PC-9 (cell line): ENCODE data around the gene OS9. TPM values are rescaled to one million over a fixed set of nuclear protein-coding genes. Genes with fewer than 3 reads are reported as not detected.

Experiments used
- BruUV-seq: library from RNA; stranded (reverse); fragments of 400-500 nt; replicated peaks from 2 replicates; lab custom pipeline; 2021; lab: Mats Ljungman, UMichigan
- CTCF ChIA-PET: fragments of 300-600 bp; sonication (Branson Sonifier 250); formaldehyde crosslinking; loops from one replicate; lab custom pipeline; 2022; ENCODE audit warnings: antibody characterized with exemption; lab: Charles Lee
- POLR2A ChIA-PET: fragments of 300-600 bp; sonication (Branson Sonifier 250); formaldehyde crosslinking; loops from one replicate; lab custom pipeline; 2022; ENCODE audit warnings: antibody characterized with exemption; ENCODE audit not compliant: unreplicated experiment; lab: Charles Lee
- DNase-seq, 2 experiments: peaks; one replicate each; pipeline versions ENCODE4 v3.0.0 to v3.0.0-alpha.2; 2015 to 2022; ENCODE audit warnings: mixed read lengths in 1 of 2
- H2AFZ ChIP-seq: fragments of 200-600 bp; sonication (generic); 2 replicates; pipeline ENCODE4 v1.8.1; 2017; ENCODE audit warnings: antibody characterized with exemption
- H3F3A ChIP-seq: fragments of 200-600 bp; sonication (generic); 2 replicates; pipeline ENCODE4 v1.8.1; 2017; ENCODE audit warnings: antibody characterized with exemption, mild to moderate bottlenecking, low read depth; ENCODE audit not compliant: insufficient read depth
- H3K27ac ChIP-seq: fragments of 200-600 bp; sonication (generic); 2 replicates; pipeline ENCODE4 v1.6.1; 2016; ENCODE audit warnings: mixed run types
- H3K27me3 ChIP-seq: fragments of 200-600 bp; sonication (generic); 2 replicates; pipeline ENCODE4 v1.6.1; 2016; ENCODE audit warnings: low read depth, mixed run types; ENCODE audit not compliant: insufficient read depth
- H3K36me3 ChIP-seq: fragments of 200-600 bp; sonication (generic); 2 replicates; pipeline ENCODE4 v1.6.1; 2016; ENCODE audit warnings: low read depth, mixed run types
- H3K4me1 ChIP-seq: fragments of 200-600 bp; sonication (generic); replicated peaks from 2 replicates; pipeline ENCODE4 v1.6.1; 2016; ENCODE audit warnings: mixed run types; ENCODE audit not compliant: insufficient read depth
- H3K4me2 ChIP-seq: fragments of 200-600 bp; sonication (generic); 2 replicates; pipeline ENCODE4 v1.6.1; 2017; ENCODE audit warnings: mixed run types
- H3K4me3 ChIP-seq: fragments of 200-600 bp; sonication (generic); 2 replicates; pipeline ENCODE4 v1.6.1; 2016; ENCODE audit warnings: mixed run types
- H3K79me2 ChIP-seq: fragments of 200-600 bp; sonication (generic); 2 replicates; pipeline ENCODE4 v1.6.1; 2017; ENCODE audit warnings: low read depth, mixed run types
- H3K9me2 ChIP-seq: fragments of 200-600 bp; sonication (generic); 2 replicates; pipeline ENCODE4 v1.8.1; 2017; ENCODE audit warnings: mild to moderate bottlenecking; ENCODE audit not compliant: insufficient read depth
- H3K9me3 ChIP-seq: fragments of 200-600 bp; sonication (generic); 2 replicates; pipeline ENCODE4 v1.8.1; 2016; ENCODE audit warnings: low read depth; ENCODE audit not compliant: insufficient read depth
- H4K20me1 ChIP-seq: fragments of 200-600 bp; sonication (generic); 2 replicates; pipeline ENCODE4 v1.8.1; 2017; ENCODE audit not compliant: insufficient read depth
- EZH2 ChIP-seq: fragments of 200-600 bp; sonication (generic); IDR thresholded peaks from 2 replicates; pipeline ENCODE4 v1.8.0; 2017; ENCODE audit warnings: antibody characterized with exemption, low read depth
- intact Hi-C: fragments of 100-400 bp; cut with micrococcal nuclease; formaldehyde crosslinking; loops from one replicate; pipeline ENCODE4 v1.10.0; 2022; ENCODE audit not compliant: unreplicated experiment
- total RNA-seq: library from RNA; stranded (reverse); gene quantifications from 2 replicates; pipeline ENCODE4 v1.2.3, GENCODE V29; 2021
- TF ChIP-seq, protein P1 (sequence below): fragments of 200-600 bp; sonication (generic); conservative IDR thresholded peaks from 2 replicates; pipeline ENCODE4 v1.6.1; 2017; ENCODE audit warnings: mixed run types, antibody characterized with exemption, mild to moderate bottlenecking, moderate library complexity

OS9 gene
- total RNA-seq, 1 experiment from 2014 or later: 96.7 TPM

DNA sequence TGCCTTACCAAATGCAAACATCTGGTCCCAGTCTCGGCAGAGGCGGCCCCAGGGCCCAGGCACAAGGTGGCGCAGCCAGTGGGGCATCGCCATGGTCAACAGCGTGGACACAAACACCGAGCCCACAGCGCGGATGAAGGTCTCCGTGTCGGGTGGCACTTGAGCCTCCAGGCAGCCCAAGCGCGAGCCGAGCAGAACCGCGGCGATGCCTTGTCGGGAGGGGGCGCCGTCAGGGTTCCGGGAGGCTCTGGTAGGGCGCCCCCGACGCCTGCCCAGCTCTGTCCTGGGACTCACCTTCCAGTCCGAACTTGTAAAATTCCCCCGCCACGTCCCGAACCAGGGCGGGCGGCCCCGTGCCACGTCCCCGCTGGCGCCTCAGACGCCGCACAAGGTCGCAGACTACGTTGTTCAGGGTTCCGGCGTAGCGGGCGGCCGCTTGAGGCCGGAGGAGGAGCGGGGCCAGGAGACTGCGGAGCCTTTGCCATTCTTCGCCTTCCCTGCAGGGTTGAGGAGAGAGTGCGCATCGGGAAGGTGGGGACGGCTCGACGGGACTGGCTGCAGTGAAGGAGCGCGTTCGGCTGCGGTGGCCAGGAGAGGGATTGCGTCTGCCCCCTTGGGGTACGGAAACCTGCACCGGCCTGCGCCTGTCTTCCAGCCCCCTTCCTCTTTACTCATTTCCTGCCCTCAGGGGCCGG lies 71.2 kb downstream of the OS9 start:
- Histone ChIP-seq H3K27me3 (peaks cover 33% of the 10 kb centered on the region), H3K79me2 (no peaks in the 10 kb centered on the region), H3K4me1 (no peaks in the 10 kb centered on the region), H3K27ac (no peak overlapping the region), H3K9me2 (no peaks in the 10 kb centered on the region), H3K36me3 (no peaks in the 10 kb centered on the region), H4K20me1 (no peaks in the 10 kb centered on the region; the same call in 1 of the 2 replicates), H3K9me3 (no peaks in the 10 kb centered on the region), H2AFZ (no peak overlapping the region), H3K4me3 (no peak overlapping the region), H3F3A (peaks cover 4% of the 10 kb centered on the region; the same call in 1 of the 2 replicates), H3K4me2 (peak overlapping the region; percentile 51)
- BruUV-seq: no TSS peak
- intact Hi-C loops: no loop called here
- CTCF ChIA-PET: no interaction called here
- DNase-seq: peak in 1 of 2 experiments; percentile 37
- peak; percentile 96 for TF ChIP-seq EZH2
- TF ChIP-seq, protein P1, sequence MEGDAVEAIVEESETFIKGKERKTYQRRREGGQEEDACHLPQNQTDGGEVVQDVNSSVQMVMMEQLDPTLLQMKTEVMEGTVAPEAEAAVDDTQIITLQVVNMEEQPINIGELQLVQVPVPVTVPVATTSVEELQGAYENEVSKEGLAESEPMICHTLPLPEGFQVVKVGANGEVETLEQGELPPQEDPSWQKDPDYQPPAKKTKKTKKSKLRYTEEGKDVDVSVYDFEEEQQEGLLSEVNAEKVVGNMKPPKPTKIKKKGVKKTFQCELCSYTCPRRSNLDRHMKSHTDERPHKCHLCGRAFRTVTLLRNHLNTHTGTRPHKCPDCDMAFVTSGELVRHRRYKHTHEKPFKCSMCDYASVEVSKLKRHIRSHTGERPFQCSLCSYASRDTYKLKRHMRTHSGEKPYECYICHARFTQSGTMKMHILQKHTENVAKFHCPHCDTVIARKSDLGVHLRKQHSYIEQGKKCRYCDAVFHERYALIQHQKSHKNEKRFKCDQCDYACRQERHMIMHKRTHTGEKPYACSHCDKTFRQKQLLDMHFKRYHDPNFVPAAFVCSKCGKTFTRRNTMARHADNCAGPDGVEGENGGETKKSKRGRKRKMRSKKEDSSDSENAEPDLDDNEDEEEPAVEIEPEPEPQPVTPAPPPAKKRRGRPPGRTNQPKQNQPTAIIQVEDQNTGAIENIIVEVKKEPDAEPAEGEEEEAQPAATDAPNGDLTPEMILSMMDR: 0 out of 2 replicates have a peak, but pooled peaks have one; percentile 20
- POLR2A ChIA-PET: no interaction called here

DNA sequence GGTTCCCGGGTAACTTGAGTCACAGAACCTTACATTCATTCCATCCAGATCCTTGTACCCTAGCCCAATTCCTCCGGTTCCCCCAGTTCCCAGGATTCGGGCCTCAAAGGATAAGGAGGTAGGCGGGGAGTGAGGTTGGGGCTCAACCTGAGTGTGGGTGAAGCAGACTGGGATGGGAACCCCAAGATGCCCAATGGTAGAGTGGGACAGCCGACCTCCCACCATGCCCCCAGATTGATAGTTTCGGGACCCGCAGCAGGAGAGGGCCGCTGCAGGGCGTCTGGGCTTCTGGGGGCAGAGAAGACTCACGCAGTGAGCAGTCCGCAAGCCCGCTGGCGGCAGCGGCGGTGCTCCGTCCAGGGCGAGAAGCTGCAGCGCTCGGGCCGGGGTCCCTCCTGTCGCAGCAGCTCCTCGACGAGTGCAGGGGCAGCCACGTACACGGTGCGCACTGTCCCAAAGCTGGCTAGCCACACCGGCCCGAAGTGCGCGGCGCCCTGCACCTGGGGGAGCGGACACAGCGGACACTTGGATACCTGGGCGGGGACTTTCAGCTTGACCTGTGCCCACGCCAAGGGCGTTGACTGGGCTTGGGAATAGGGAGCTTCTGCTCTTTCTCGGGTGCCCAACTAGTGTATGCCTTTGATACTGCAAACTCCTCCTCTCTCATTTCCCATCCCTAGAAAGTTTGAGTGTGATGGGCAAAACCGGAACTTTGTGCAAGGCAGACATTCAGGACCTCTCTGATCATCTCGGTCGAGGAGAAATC lies 71.9 kb downstream of the OS9 start:
- no TSS peak for BruUV-seq

More for the DNA sequence above, 71.9 kb downstream of the OS9 start:
- Histone ChIP-seq H3K27me3 (peaks cover 33% of the 10 kb centered on the region), H3K27ac (no peak overlapping the region), H3K36me3 (no peaks in the 10 kb centered on the region), H4K20me1 (no peaks in the 10 kb centered on the region; the same call in 1 of the 2 replicates), H2AFZ (no peak overlapping the region), H3K9me3 (no peaks in the 10 kb centered on the region), H3K4me2 (peak overlapping the region; percentile 51), H3K4me1 (no peaks in the 10 kb centered on the region; the same call in 1 of the 2 replicates), H3K4me3 (no peak overlapping the region), H3F3A (peaks cover 4% of the 10 kb centered on the region; the same call in 1 of the 2 replicates), H3K9me2 (no peaks in the 10 kb centered on the region), H3K79me2 (peaks cover 6% of the 10 kb centered on the region; the same call in 1 of the 2 replicates)
- ChIA-PET CTCF (interaction anchor here (0.8 kb wide), 1 partner anchor 131 kb away, joined by 3 read pairs; no protein-coding TSS in a partner anchor), POLR2A (interaction anchor here (0.5 kb wide), 1 partner anchor 12 kb away, joined by 6 read pairs; no protein-coding TSS in a partner anchor)
- intact Hi-C loops: no loop called here
- no peak for TF ChIP-seq EZH2
- TF ChIP-seq, protein P1: no peak
- peak in 1 of 2 experiments; percentile 25 for DNase-seq
